Nephron (organoid): ENCODE measurements around the gene MCF2L.

Experiments
- H3K27ac Mint-ChIP-seq, 3 experiments: 2 replicates each; pipeline ENCODE4 v1.8.0; 2020; ENCODE audit warnings: mixed read lengths in 3 of 3, mild to moderate bottlenecking in 2 of 3, moderate library complexity in 1 of 3
- H3K27me3 Mint-ChIP-seq: 2 replicates; pipeline ENCODE4 v1.8.0; 2021; ENCODE audit warnings: low read depth, mild to moderate bottlenecking, moderate library complexity, mixed read lengths
- H3K36me3 Mint-ChIP-seq: 2 replicates; pipeline ENCODE4 v1.8.0; 2020; ENCODE audit warnings: low read depth, mixed read lengths
- H3K4me1 Mint-ChIP-seq: 2 replicates; pipeline ENCODE4 v1.8.0; 2020; ENCODE audit warnings: mixed read lengths
- H3K4me3 Mint-ChIP-seq, 3 experiments: 2 replicates each; pipeline ENCODE4 v1.8.0; 2020; ENCODE audit warnings: mild to moderate bottlenecking in 3 of 3, mixed read lengths in 3 of 3, moderate library complexity in 2 of 3
- H3K9me3 Mint-ChIP-seq: 2 replicates; pipeline ENCODE4 v1.8.0; 2020; ENCODE audit warnings: mixed read lengths
- CTCF ChIP-seq, 3 experiments: fragments of 200-600 bp; sonication (generic); IDR thresholded peaks; one replicate each; pipeline ENCODE4 v1.5.0; 2021; ENCODE audit warnings: antibody characterized with exemption in 3 of 3; ENCODE audit not compliant: unreplicated experiment in 3 of 3

The MCF2L gene

GRCh38 chr13:113013878-113014751, 45.1 kb downstream of the MCF2L start:
- H3K4me3 Mint-ChIP-seq = no peak overlapping the region
- H3K36me3 Mint-ChIP-seq = peaks cover 20% of the 10 kb centered on the region
- peaks cover 5% of the 10 kb centered on the region for H3K27me3 Mint-ChIP-seq
- peaks cover 5% of the 10 kb centered on the region for H3K4me1 Mint-ChIP-seq
- peaks cover 3% of the 10 kb centered on the region for H3K9me3 Mint-ChIP-seq
- H3K27ac Mint-ChIP-seq = no peak overlapping the region
- TF ChIP-seq CTCF (IDR thresholded peaks at IDR 0.05; ENCODE audit: unreplicated experiment in 3 of 3) = no peak

DNA sequence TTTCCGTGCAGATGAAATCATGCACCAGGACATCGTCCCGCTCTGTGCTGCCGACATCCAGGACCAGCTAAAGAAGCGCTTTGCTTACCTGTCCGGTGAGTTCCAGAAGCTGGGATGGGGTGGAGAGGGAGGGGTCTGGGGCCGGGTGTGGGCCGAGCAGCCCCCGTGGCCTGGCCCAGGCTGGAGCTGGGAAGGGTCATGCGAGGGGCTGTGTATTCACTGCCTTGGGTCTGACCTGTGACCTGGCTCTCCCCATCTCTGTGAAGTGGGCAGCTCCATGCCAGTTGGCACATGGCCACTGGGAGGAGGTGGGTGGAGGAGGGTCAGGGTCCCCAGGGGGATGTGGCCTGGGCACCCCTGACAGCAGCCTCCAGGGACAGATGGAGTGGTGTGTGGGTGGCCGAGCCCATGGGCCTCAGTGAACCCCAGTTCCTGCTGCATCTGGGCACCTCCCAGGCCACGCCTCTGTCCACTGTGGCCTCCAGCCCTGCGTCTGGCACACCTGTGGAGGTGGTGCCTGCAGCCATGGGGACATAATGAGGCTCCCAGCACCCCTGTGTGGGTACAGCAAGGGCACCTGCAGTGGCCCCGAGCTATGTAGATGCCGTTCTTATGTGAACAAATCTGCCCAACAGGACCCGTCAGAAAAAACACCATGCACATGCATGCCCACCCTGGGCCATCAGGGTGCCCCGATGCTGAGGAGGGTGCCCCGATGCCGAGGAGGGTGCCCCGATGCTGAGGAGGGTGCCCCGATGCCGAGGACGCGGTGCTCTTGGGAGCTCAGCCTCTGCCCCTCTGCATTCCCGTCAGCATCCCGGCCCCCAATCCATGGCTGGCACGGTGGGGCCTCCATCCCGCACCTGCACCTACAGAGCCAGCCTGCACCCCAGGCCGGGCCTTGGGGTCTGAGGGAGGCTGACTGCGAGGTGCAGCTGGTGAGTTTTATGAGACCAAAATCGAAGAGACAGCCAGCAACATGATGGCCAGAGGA, 46.0 kb downstream of the MCF2L start:
- TF ChIP-seq CTCF (IDR thresholded peaks at IDR 0.05; ENCODE audit: unreplicated experiment in 3 of 3) = no peak
- H3K4me3 Mint-ChIP-seq = no peak overlapping the region
- H3K27me3 Mint-ChIP-seq = peaks cover 5% of the 10 kb centered on the region
- H3K4me1 Mint-ChIP-seq = no peaks in the 10 kb centered on the region
- peaks cover 3% of the 10 kb centered on the region for H3K9me3 Mint-ChIP-seq
- peaks cover 20% of the 10 kb centered on the region for H3K36me3 Mint-ChIP-seq
- no peak overlapping the region for H3K27ac Mint-ChIP-seq

- H3K9me3 Mint-ChIP-seq = peaks cover 3% of the 10 kb centered on the region
- no peak for TF ChIP-seq CTCF (IDR thresholded peaks at IDR 0.05; ENCODE audit: unreplicated experiment in 3 of 3)
- H3K4me3 Mint-ChIP-seq = no peak overlapping the region
- H3K4me1 Mint-ChIP-seq = no peaks in the 10 kb centered on the region
- peaks cover 5% of the 10 kb centered on the region for H3K27me3 Mint-ChIP-seq
- H3K36me3 Mint-ChIP-seq = peaks cover 17% of the 10 kb centered on the region
- no peak overlapping the region for H3K27ac Mint-ChIP-seq
Measured at GRCh38 chr13:113015826-113016525, 47.0 kb downstream of the MCF2L start.

DNA sequence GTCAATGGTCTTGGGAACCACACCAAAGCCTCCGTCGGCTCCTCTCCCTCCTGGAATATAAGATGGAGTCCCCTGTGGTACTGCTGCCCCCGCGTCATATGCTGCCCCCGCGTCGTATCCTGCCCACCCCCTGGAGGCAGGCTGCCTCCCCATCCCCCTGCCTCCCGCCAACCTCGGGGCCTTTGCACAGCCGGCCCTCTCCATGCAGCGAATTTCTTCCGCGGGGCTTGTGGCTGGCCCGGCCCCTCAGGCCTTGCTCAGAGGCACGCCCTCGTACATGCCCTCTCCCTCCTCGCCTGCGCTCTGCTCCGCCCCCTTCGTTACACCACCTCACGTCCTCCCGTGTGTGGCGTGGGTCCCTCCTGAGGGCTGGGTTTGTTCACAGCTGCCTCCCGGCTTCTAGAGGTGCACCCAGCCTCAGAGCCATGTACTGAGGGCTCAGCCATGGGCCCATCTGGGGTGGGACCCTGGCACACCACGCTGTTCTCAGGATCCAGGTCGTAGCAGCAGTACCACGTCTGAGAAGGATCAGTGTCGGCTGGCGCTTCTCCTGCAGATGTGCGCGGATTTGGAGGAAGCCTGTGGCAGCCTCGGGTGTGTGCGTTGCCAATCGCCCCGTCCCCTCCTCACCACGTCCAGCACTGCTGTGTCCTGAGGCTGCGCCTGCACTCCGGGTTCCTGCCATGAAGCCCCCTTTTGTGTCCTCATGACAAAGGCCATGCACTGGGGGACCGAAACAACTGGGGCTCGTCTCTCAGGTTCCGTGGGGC, 47.7 kb downstream of the MCF2L start:
- H3K36me3 Mint-ChIP-seq = peaks cover 13% of the 10 kb centered on the region
- H3K27ac Mint-ChIP-seq = no peak overlapping the region
- H3K4me1 Mint-ChIP-seq = no peaks in the 10 kb centered on the region
- no peak overlapping the region for H3K4me3 Mint-ChIP-seq
- no peak for TF ChIP-seq CTCF (IDR thresholded peaks at IDR 0.05; ENCODE audit: unreplicated experiment in 3 of 3)
- H3K9me3 Mint-ChIP-seq = no peaks in the 10 kb centered on the region
- H3K27me3 Mint-ChIP-seq = no peaks in the 10 kb centered on the region

- Mint-ChIP-seq H3K9me3 (no peaks in the 10 kb centered on the region), H3K36me3 (peaks cover 13% of the 10 kb centered on the region), H3K27me3 (peaks cover 3% of the 10 kb centered on the region), H3K4me1 (no peaks in the 10 kb centered on the region), H3K4me3 (no peak overlapping the region), H3K27ac (no peak overlapping the region)
- TF ChIP-seq CTCF (IDR thresholded peaks at IDR 0.05; ENCODE audit: unreplicated experiment in 3 of 3) = no peak
Measured at GRCh38 chr13:113017506-113018215, 48.6 kb downstream of the MCF2L start.
